ENCODE data around the gene SERPINA3.

The SERPINA3 gene

GRCh38 chr14:94612174-94612573 is at the start of gene SERPINA3:
Gene SERPINA3 (plus strand): TSS chr14:94612391. CDS start chr14:94614442, 2,051 bp downstream.
- Histone ChIP-seq H3K79me2 (ENCODE audit: control insufficient read depth, low read length) (no peaks in the 10 kb centered on the region), H3K4me1 (ENCODE audit: control insufficient read depth, low read length) (no peaks in the 10 kb centered on the region), H3K4me2 (ENCODE audit: low read length) (no peak within 1 kb of the TSS), H3F3A (ENCODE audit: control insufficient read depth, insufficient read depth) (no peaks in the 10 kb centered on the region), H3K27me3 (ENCODE audit: control insufficient read depth, low read length) (no peaks in the 10 kb centered on the region), H3K4me3 (ENCODE audit: low read length) (no peak within 1 kb of the TSS), H3K36me3 (ENCODE audit: control insufficient read depth, low read length) (no peaks in the 10 kb centered on the region), H4K20me1 (ENCODE audit: control insufficient read depth, insufficient read depth, low read depth, low read length) (no peaks in the 10 kb centered on the region), H3K9me3 (ENCODE audit: control insufficient read depth, insufficient read depth, low read length) (peaks cover 6% of the 10 kb centered on the region; the same call in 1 of the 2 replicates), H3K27ac (ENCODE audit: low read depth, low read length) (no peak within 1 kb of the TSS), H3K9me2 (replicated peaks; ENCODE audit: control insufficient read depth, low read length) (no peaks in the 10 kb centered on the region)
- TF ChIP-seq EZH2phosphoT487 (IDR thresholded peaks at IDR 0.05; ENCODE audit: borderline replicate concordance, low read length) (no peak), CTCF (IDR thresholded peaks at IDR 0.05; ENCODE audit: low read depth, low read length, poor library complexity, severe bottlenecking) (no peak)

- H3K4me2 ChIP-seq (ENCODE audit: low read length), result no peak overlapping the region
- H4K20me1 ChIP-seq (ENCODE audit: control insufficient read depth, insufficient read depth, low read depth, low read length), result no peaks in the 10 kb centered on the region
- H3F3A ChIP-seq (ENCODE audit: control insufficient read depth, insufficient read depth), result no peaks in the 10 kb centered on the region
- no peaks in the 10 kb centered on the region for H3K4me1 ChIP-seq (ENCODE audit: control insufficient read depth, low read length)
- H3K36me3 ChIP-seq (ENCODE audit: control insufficient read depth, low read length), result no peaks in the 10 kb centered on the region
- no peaks in the 10 kb centered on the region for H3K9me2 ChIP-seq (replicated peaks; ENCODE audit: control insufficient read depth, low read length)
- no peak overlapping the region for H3K27ac ChIP-seq (ENCODE audit: low read depth, low read length)
- TF ChIP-seq EZH2phosphoT487 (IDR thresholded peaks at IDR 0.05; ENCODE audit: borderline replicate concordance, low read length), result no peak
- no peak for TF ChIP-seq CTCF (IDR thresholded peaks at IDR 0.05; ENCODE audit: low read depth, low read length, poor library complexity, severe bottlenecking)
- H3K27me3 ChIP-seq (ENCODE audit: control insufficient read depth, low read length), result peaks cover 3% of the 10 kb centered on the region; the same call in 1 of the 2 replicates
- H3K79me2 ChIP-seq (ENCODE audit: control insufficient read depth, low read length), result no peaks in the 10 kb centered on the region
- no peaks in the 10 kb centered on the region for H3K9me3 ChIP-seq (ENCODE audit: control insufficient read depth, insufficient read depth, low read length)
- no peak overlapping the region for H3K4me3 ChIP-seq (ENCODE audit: low read length)
These were observed 49.0 kb upstream of the SERPINA3 start for GRCh38 chr14:94562941-94563883.

GRCh38 chr14:94564381-94564780 is 47.8 kb upstream of the SERPINA3 start:
- H3K79me2 ChIP-seq (ENCODE audit: control insufficient read depth, low read length), result no peaks in the 10 kb centered on the region
- no peak for TF ChIP-seq EZH2phosphoT487 (IDR thresholded peaks at IDR 0.05; ENCODE audit: borderline replicate concordance, low read length)
- no peak for TF ChIP-seq CTCF (IDR thresholded peaks at IDR 0.05; ENCODE audit: low read depth, low read length, poor library complexity, severe bottlenecking)
- H3K4me3 ChIP-seq (ENCODE audit: low read length), result no peak overlapping the region
- H3K27me3 ChIP-seq (ENCODE audit: control insufficient read depth, low read length), result no peaks in the 10 kb centered on the region; the same call in 1 of the 2 replicates
- H3K27ac ChIP-seq (ENCODE audit: low read depth, low read length), result no peak overlapping the region
- no peaks in the 10 kb centered on the region for H3K9me3 ChIP-seq (ENCODE audit: control insufficient read depth, insufficient read depth, low read length)
- no peaks in the 10 kb centered on the region for H3F3A ChIP-seq (ENCODE audit: control insufficient read depth, insufficient read depth)
- H3K9me2 ChIP-seq (replicated peaks; ENCODE audit: control insufficient read depth, low read length), result no peaks in the 10 kb centered on the region
- no peaks in the 10 kb centered on the region for H3K4me1 ChIP-seq (ENCODE audit: control insufficient read depth, low read length)
- no peak overlapping the region for H3K4me2 ChIP-seq (ENCODE audit: low read length)
- no peaks in the 10 kb centered on the region for H4K20me1 ChIP-seq (ENCODE audit: control insufficient read depth, insufficient read depth, low read depth, low read length)
- H3K36me3 ChIP-seq (ENCODE audit: control insufficient read depth, low read length), result no peaks in the 10 kb centered on the region

Data from DOHH2 (cell line).